ENCODE data around the gene IDNK.

- TF ChIP-seq ELF1 (IDR thresholded peaks at IDR 0.05) = no peak
- no peak for TF ChIP-seq CTCF (IDR thresholded peaks at IDR 0.05)
- no peak for TF ChIP-seq MAX (IDR thresholded peaks at IDR 0.05; ENCODE audit: low read depth)
- TF ChIP-seq TEAD4 (IDR thresholded peaks at IDR 0.05; ENCODE audit: borderline replicate concordance, insufficient read depth) = no peak
- TF ChIP-seq CHD2 (IDR thresholded peaks at IDR 0.05; ENCODE audit: low read length, partially characterized antibody) = no peak
- TF ChIP-seq TAF1 (IDR thresholded peaks at IDR 0.05; ENCODE audit: borderline replicate concordance, low read depth, low read length) = no peak
- no peak for TF ChIP-seq YY1 (IDR thresholded peaks at IDR 0.05; ENCODE audit: low read depth)
- TF ChIP-seq POLR2AphosphoS5 (IDR thresholded peaks at IDR 0.05; ENCODE audit: low read depth, low read length) = no peak
- TF ChIP-seq NFIC (IDR thresholded peaks at IDR 0.05; ENCODE audit: borderline replicate concordance) = no peak
- no peak for TF ChIP-seq PBX3 (IDR thresholded peaks at IDR 0.05)
- no peak for TF ChIP-seq EP300 (IDR thresholded peaks at IDR 0.05; ENCODE audit: borderline replicate concordance in 1 of 2, low read depth in 1 of 2, low read length in 1 of 2)
- TF ChIP-seq EZH2phosphoT487 (IDR thresholded peaks at IDR 0.05; ENCODE audit: borderline replicate concordance, low read depth) = no peak
These were observed 5.6 kb downstream of the IDNK start for GRCh38 chr9:83628540-83628939.

Measured in SK-N-SH (cell line).